GM23248 (cell line): Measurements from ENCODE around the gene TTC28. TPM values are rescaled to one million over a fixed set of nuclear protein-coding genes. Genes with fewer than 3 reads are reported as not detected.

Experiments used
- DNase-seq: peaks from one replicate; pipeline ENCODE4 v3.0.0-alpha.2; 2015
- H2AFZ ChIP-seq: fragments of 200-600 bp; sonication (generic); 2 replicates; pipeline ENCODE4 v1.6.1; 2016; ENCODE audit warnings: antibody characterized with exemption
- H3F3A ChIP-seq: fragments of 200-600 bp; sonication (generic); 2 replicates; pipeline ENCODE4 v1.6.1; 2016; ENCODE audit warnings: mild to moderate bottlenecking, antibody characterized with exemption, mixed run types; ENCODE audit not compliant: insufficient read depth
- H3K27ac ChIP-seq: fragments of 200-600 bp; sonication (generic); 2 replicates; pipeline ENCODE4 v1.5.1; 2016; ENCODE audit warnings: mild to moderate bottlenecking
- H3K27me3 ChIP-seq: fragments of 200-600 bp; sonication (generic); replicated peaks from 2 replicates; pipeline ENCODE4 v1.6.1; 2016; ENCODE audit warnings: mild to moderate bottlenecking; ENCODE audit not compliant: insufficient read depth
- H3K36me3 ChIP-seq: fragments of 200-600 bp; sonication (generic); 2 replicates; pipeline ENCODE4 v1.6.1; 2016; ENCODE audit warnings: low read depth, mild to moderate bottlenecking
- H3K4me1 ChIP-seq: fragments of 200-600 bp; sonication (generic); 2 replicates; pipeline ENCODE4 v1.6.1; 2016; ENCODE audit warnings: mild to moderate bottlenecking; ENCODE audit not compliant: insufficient read depth
- H3K4me2 ChIP-seq: fragments of 200-600 bp; sonication (generic); one replicate; pipeline ENCODE4 v1.6.1; 2016; ENCODE audit warnings: mild to moderate bottlenecking; ENCODE audit not compliant: unreplicated experiment
- H3K4me3 ChIP-seq: fragments of 200-600 bp; sonication (generic); 2 replicates; pipeline ENCODE4 v1.5.1; 2016; ENCODE audit warnings: mild to moderate bottlenecking
- H3K79me2 ChIP-seq: fragments of 200-600 bp; sonication (generic); 2 replicates; pipeline ENCODE4 v1.6.1; 2016; ENCODE audit warnings: mild to moderate bottlenecking; ENCODE audit not compliant: insufficient read depth
- H3K9ac ChIP-seq: fragments of 200-600 bp; sonication (generic); 2 replicates; pipeline ENCODE4 v1.6.1; 2016; ENCODE audit warnings: mild to moderate bottlenecking
- H3K9me2 ChIP-seq: fragments of 200-600 bp; sonication (generic); 2 replicates; pipeline ENCODE4 v1.6.1; 2016; ENCODE audit warnings: mixed run types, mild to moderate bottlenecking, moderate library complexity; ENCODE audit not compliant: insufficient read depth
- H3K9me3 ChIP-seq: fragments of 200-600 bp; sonication (generic); one replicate; pipeline ENCODE4 v1.6.1; 2017; ENCODE audit warnings: low read depth
- H4K20me1 ChIP-seq: fragments of 200-600 bp; sonication (generic); 2 replicates; pipeline ENCODE4 v1.6.0; 2016; ENCODE audit not compliant: insufficient read depth
- EZH2 ChIP-seq: fragments of 200-600 bp; sonication (generic); IDR thresholded peaks from 2 replicates; pipeline ENCODE4 v1.6.1; 2018; ENCODE audit warnings: antibody characterized with exemption, mild to moderate bottlenecking; ENCODE audit not compliant: insufficient read depth, poor library complexity, severe bottlenecking
- EZH2phosphoT487 ChIP-seq: fragments of 200-600 bp; sonication (generic); IDR thresholded peaks from 2 replicates; pipeline ENCODE4 v1.6.1; 2018; ENCODE audit warnings: antibody characterized with exemption, moderate library complexity, mild to moderate bottlenecking, low read depth; ENCODE audit not compliant: insufficient read depth
- WGBS, 2 experiments: methylation state at CpG; one replicate each; pipeline ENCODE4 v1.1.6; 2015 to 2017; ENCODE audit warnings: low lambda C conversion rate in 2 of 2, low coverage in 1 of 2; ENCODE audit errors: missing lambda C conversion rate in 2 of 2; 5-methylcytosine and 5-hydroxymethylcytosine counted together
- in situ Hi-C: fragments of 300-500 bp; cut with MboI; formaldehyde crosslinking; loops from 2 replicates; pipeline ENCODE4 v1.15.0; 2020
- polyA plus RNA-seq: library from polyadenylated mRNA; unstranded; fragments of >200 nt; fragmentation: Nextera tagmentation; extraction: Ambion mirVana; gene quantifications from 2 replicates; pipeline ENCODE4 v1.2.1, GENCODE V29; 2016
- total RNA-seq: library from RNA; depleted of rRNA; stranded (reverse); fragments of >200 nt; shearing (Covaris generic); gene quantifications from 2 replicates; pipeline ENCODE4 v1.2.3, GENCODE V29; 2014

TTC28 gene
- total and polyA plus RNA-seq, 2 experiments from 2014 or later = 12.5 to 41.9 TPM

DNA sequence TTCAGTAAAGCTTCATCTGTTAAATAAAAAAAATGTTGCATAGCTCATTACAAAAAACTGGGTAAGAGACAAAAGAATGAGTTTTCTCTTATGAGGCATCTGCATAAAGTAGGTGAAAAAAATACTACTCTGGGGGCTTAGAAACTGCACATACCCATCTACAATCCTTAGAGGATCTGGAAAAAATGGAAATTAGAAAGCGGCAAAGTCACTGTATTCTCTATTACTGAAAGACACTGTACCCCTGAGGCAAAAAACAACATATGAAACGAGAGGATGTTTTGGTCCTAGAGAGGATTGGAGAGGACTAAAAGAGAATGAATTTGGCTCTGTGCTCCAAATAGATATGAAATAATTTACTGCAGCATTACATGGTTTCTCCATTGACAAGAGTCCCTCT, 553.8 kb downstream of the TTC28 start:
- no peaks in the 10 kb centered on the region; the same call in 1 of the 2 replicates for H3K9me2 ChIP-seq
- H3K9ac ChIP-seq = no peak overlapping the region
- no peak overlapping the region for H2AFZ ChIP-seq
- H4K20me1 ChIP-seq = no peaks in the 10 kb centered on the region
- H3K4me1 ChIP-seq = peaks cover 13% of the 10 kb centered on the region
- no peak for TF ChIP-seq EZH2phosphoT487
- TF ChIP-seq EZH2 = no peak
- DNase-seq = no peak
- no peak overlapping the region for H3K4me3 ChIP-seq
- H3K27me3 ChIP-seq = no peaks in the 10 kb centered on the region
- H3K27ac ChIP-seq = no peak overlapping the region
- WGBS, 2 experiments = 99% methylated on average over 2 of the region's 2 CpGs
- H3K36me3 ChIP-seq = no peaks in the 10 kb centered on the region
- in situ Hi-C loops = no loop called here
- H3F3A ChIP-seq = no peaks in the 10 kb centered on the region
- H3K4me2 ChIP-seq = no peak overlapping the region
- no peaks in the 10 kb centered on the region for H3K9me3 ChIP-seq
- H3K79me2 ChIP-seq = no peaks in the 10 kb centered on the region; the same call in 1 of the 2 replicates

DNA sequence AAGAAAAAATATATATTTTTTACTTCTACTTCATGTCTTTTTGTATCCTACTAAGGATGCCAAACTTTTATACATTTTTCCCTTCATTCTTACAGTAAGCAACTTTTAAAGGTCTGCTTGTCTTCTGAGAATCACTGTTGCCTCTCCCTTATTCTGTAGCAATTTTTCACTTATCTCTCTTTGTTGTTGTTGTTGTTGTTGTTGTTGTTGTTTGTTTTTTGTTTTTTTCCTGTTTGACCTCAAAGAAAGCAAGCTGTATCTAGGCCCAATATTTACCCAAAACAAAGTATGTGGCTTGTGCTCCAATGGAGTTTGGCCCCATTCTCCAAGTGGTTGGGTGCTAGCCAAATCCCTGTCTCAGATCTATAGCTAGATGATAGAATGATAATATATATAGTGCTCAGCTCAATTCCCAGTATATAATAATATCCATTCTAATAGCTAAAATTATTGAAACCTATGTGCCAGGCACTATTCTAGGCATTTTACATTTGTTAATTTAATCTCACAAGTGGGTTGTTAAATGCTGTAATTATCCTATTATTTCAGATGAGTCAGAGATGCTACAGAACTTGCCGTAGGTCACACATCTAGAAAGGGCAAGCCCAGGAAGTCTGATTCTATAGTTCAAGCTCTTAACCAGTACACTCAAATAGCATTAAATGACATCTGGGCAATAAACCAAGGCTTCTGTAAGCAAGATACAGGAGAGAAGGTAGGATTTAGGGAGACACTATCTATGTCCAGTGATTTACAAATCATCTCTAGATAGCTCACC, 555.5 kb downstream of the TTC28 start:
- H3K4me3 ChIP-seq = no peak overlapping the region
- 29 to 35% methylated on average over 1 of the region's 1 CpG for WGBS, 2 experiments
- TF ChIP-seq EZH2phosphoT487 (no peak), EZH2 (no peak)
- H2AFZ ChIP-seq = no peak overlapping the region
- no peaks in the 10 kb centered on the region for H3K9me3 ChIP-seq
- H3K9ac ChIP-seq = no peak overlapping the region
- no peaks in the 10 kb centered on the region; the same call in 1 of the 2 replicates for H3K9me2 ChIP-seq
- H3K4me2 ChIP-seq = no peak overlapping the region
- in situ Hi-C loops = no loop called here
- no peaks in the 10 kb centered on the region for H4K20me1 ChIP-seq
- peak; percentile 27 for DNase-seq
- H3K4me1 ChIP-seq = peaks cover 21% of the 10 kb centered on the region
- no peak overlapping the region for H3K27ac ChIP-seq
- H3K36me3 ChIP-seq = no peaks in the 10 kb centered on the region
- peaks cover 15% of the 10 kb centered on the region for H3K79me2 ChIP-seq
- H3F3A ChIP-seq = no peaks in the 10 kb centered on the region
- no peaks in the 10 kb centered on the region for H3K27me3 ChIP-seq

DNA sequence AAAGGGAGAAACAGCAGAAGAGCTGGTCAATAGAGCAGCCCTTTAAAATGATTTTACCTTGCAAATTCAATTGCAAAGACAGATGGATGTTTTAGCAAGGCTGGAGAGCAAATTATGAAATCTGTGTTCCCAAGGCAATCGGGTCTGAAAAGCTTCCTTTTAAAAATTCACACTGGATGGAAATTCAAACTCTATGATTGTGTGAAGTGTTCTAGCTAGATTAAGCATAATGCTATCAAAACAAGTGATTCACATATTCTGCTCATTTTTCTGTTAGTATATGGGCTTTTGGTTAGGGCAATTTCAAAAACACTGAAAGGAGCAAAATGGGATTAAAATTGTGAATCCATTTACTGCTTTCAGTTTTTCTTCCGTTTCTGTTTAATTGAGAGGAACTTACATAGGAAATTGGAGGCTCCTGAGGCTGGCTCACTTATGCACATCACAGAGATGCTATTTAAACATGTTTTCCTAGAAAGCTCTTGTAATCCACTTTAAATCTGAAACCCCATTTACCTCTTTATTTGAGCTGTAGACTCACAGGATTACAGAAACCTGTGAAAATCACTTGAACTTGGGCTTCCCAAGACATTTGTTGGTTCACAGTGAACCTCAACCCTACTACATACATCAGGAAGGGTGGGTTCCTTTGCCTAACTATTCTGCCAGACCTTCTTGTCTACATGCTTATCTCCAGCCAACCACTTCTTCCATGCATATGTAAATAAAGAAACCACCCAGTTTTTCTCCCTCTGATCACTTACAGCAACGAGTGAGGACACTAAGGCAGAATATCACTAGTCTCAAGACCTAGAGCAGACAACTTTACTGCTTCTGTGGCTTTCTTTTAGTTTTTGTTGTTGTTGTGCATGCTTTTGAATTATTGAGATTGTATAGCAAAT, 558.7 kb downstream of the TTC28 start:
- peaks cover 15% of the 10 kb centered on the region for H3F3A ChIP-seq
- H3K4me3 ChIP-seq = no peak overlapping the region
- H3K9ac ChIP-seq = no peak overlapping the region
- H3K36me3 ChIP-seq = no peaks in the 10 kb centered on the region
- no peak overlapping the region for H3K27ac ChIP-seq
- H3K4me2 ChIP-seq = peak overlapping the region; percentile 24
- TF ChIP-seq EZH2 (no peak), EZH2phosphoT487 (no peak)
- 80 to 85% methylated on average over 3 of the region's 3 CpGs for WGBS, 2 experiments
- no peaks in the 10 kb centered on the region; the same call in 1 of the 2 replicates for H3K9me2 ChIP-seq
- no peak overlapping the region for H2AFZ ChIP-seq
- H4K20me1 ChIP-seq = no peaks in the 10 kb centered on the region
- H3K27me3 ChIP-seq = no peaks in the 10 kb centered on the region
- in situ Hi-C loops = no loop called here
- H3K9me3 ChIP-seq = no peaks in the 10 kb centered on the region
- H3K4me1 ChIP-seq = peaks cover 38% of the 10 kb centered on the region
- DNase-seq = no peak
- H3K79me2 ChIP-seq = peaks cover 27% of the 10 kb centered on the region

DNA sequence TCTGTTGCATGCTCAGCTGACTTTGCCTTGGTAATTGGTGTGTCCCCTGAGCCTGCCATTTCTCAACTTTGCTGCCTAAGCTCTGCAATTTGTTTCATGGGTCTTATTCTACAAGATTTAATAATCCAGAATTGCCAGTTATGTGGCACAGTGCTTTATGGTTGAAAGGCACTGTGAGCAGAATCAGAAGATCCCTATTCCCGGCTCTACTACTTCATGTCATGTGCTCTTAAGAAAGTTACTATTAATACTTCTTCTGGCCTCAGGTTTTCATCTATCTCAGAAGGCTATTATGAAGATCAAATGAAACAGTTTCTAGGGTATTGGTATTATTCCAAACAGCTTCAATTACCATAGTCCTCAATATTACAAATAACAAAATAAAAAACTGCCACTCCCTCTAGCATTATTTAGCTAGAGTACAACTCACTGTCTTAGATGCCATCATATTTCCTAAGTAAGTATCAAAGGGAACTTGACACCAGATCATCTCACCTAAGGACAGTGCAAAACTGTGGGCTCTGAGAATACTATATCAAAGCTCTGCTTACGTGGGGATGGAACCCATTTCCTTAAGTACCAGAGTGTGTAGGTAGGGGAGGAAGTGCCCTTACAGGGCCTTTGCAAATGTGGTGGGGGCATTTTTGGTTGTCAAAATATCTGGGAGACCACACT, 560.5 kb downstream of the TTC28 start:
- H3K4me3 ChIP-seq = no peak overlapping the region
- no peak overlapping the region for H3K27ac ChIP-seq
- in situ Hi-C loops = no loop called here
- H3F3A ChIP-seq = peaks cover 23% of the 10 kb centered on the region
- no peaks in the 10 kb centered on the region for H4K20me1 ChIP-seq
- no peak for TF ChIP-seq EZH2
- TF ChIP-seq EZH2phosphoT487 = no peak
- H3K36me3 ChIP-seq = no peaks in the 10 kb centered on the region
- peaks cover 30% of the 10 kb centered on the region for H3K79me2 ChIP-seq
- peaks cover 47% of the 10 kb centered on the region for H3K4me1 ChIP-seq
- no peaks in the 10 kb centered on the region for H3K9me3 ChIP-seq
- no peak overlapping the region for H2AFZ ChIP-seq
- H3K4me2 ChIP-seq = no peak overlapping the region
- no peak overlapping the region for H3K9ac ChIP-seq
- no peaks in the 10 kb centered on the region for H3K27me3 ChIP-seq
- no peaks in the 10 kb centered on the region; the same call in 1 of the 2 replicates for H3K9me2 ChIP-seq
- WGBS, 2 experiments = 98% methylated on average over 2 of the region's 2 CpGs
- no peak for DNase-seq
